ENCODE data around the gene GPC6.
A peak's percentile ranks its signal among the peaks of the same experiment; 100 is the strongest.

Gene GPC6

DNA sequence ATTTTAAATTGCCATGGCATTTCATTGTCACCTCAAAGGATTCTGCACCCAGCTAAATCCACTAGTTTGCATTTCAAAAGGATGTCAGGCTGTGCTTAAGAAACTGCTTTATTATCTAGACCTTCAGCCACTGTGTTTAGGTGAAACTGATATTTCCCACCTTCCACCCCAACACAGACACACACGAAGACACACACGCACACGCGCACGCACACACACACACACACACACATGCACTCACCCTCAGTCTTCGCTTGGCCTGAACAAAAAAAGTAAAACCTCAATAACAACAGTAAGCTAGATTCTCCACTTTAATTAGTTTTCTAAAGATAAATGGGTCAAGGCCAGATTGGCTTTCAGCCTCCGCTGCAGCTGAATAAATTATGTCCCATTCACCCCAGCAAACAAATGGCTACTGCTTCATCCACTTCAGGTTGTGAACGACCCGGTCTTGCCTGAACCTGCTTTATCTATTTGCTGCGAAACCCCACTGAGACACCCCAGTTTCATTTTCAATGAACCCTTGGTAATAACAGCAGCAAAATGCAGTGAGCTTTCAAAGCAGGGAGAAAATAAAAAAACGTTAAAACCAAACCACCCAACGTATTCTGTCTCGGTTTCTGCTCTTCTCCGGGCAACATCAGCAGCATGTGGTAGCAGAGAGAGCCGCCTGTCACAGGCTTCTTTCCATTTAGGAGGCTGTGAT, 1086.1 kb downstream of the GPC6 start:
- Histone ChIP-seq H3K79me2 (ENCODE audit: low read length) (no peaks in the 10 kb centered on the region), H3K4me1 (ENCODE audit: low read length) (peaks cover 11% of the 10 kb centered on the region), H4K20me1 (ENCODE audit: insufficient read depth, low read length) (no peaks in the 10 kb centered on the region), H3K27me3 (ENCODE audit: low read depth, low read length) (no peaks in the 10 kb centered on the region), H3K9me3 (ENCODE audit: insufficient read depth, low read length) (no peaks in the 10 kb centered on the region), H3K36me3 (replicated peaks; ENCODE audit: low read depth, low read length) (no peaks in the 10 kb centered on the region), H3K4me3 (ENCODE audit: low read length) (no peak overlapping the region), H3K4me2 (ENCODE audit: low read length) (peak overlapping the region; percentile 4; the same call in 1 of the 2 replicates), H3K9ac (ENCODE audit: low read length) (no peak overlapping the region), H3K27ac (ENCODE audit: low read length) (no peak overlapping the region), H2AFZ (ENCODE audit: low read depth, low read length) (peak overlapping the region; percentile 18; the same call in 1 of the 2 replicates)
- TF ChIP-seq, protein P1, sequence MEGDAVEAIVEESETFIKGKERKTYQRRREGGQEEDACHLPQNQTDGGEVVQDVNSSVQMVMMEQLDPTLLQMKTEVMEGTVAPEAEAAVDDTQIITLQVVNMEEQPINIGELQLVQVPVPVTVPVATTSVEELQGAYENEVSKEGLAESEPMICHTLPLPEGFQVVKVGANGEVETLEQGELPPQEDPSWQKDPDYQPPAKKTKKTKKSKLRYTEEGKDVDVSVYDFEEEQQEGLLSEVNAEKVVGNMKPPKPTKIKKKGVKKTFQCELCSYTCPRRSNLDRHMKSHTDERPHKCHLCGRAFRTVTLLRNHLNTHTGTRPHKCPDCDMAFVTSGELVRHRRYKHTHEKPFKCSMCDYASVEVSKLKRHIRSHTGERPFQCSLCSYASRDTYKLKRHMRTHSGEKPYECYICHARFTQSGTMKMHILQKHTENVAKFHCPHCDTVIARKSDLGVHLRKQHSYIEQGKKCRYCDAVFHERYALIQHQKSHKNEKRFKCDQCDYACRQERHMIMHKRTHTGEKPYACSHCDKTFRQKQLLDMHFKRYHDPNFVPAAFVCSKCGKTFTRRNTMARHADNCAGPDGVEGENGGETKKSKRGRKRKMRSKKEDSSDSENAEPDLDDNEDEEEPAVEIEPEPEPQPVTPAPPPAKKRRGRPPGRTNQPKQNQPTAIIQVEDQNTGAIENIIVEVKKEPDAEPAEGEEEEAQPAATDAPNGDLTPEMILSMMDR (IDR thresholded peaks at IDR 0.05; ENCODE audit: low read depth, low read length), result no peak
- no peak for TF ChIP-seq EZH2phosphoT487 (IDR thresholded peaks at IDR 0.05; ENCODE audit: low read depth)

DNA sequence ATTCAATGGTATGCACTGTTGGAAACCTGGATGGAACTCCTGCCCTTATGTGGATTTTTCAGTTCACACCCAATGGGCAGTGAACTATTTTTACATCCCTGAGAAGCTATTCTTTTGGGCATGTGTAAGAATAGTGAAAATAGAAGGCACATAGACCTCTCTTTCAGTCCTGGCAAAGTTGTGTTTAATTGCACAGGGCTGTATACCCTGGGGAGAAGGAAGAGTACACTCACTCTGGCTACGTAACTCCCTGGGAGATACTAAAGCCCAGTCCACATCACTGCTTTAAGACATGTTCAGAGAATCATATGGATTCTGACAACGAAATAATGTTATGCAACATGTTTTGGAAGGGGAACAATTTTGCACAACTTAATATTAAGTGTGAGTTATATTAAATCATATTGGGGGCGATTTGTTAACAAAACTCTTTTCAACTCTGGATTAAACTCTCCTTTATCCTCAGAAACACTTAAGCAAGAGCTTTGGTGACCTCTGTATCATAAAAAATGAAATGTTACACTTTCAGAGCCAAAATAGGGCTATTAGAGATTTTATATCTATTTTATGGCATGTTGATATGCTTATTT, 1086.8 kb downstream of the GPC6 start:
- H2AFZ ChIP-seq (ENCODE audit: low read depth, low read length), result no peak overlapping the region
- no peaks in the 10 kb centered on the region for H3K27me3 ChIP-seq (ENCODE audit: low read depth, low read length)
- no peak overlapping the region for H3K4me2 ChIP-seq (ENCODE audit: low read length)
- H3K4me3 ChIP-seq (ENCODE audit: low read length), result no peak overlapping the region
- no peak overlapping the region for H3K9ac ChIP-seq (ENCODE audit: low read length)
- H3K27ac ChIP-seq (ENCODE audit: low read length), result no peak overlapping the region
- no peaks in the 10 kb centered on the region for H3K9me3 ChIP-seq (ENCODE audit: insufficient read depth, low read length)
- no peaks in the 10 kb centered on the region for H3K36me3 ChIP-seq (replicated peaks; ENCODE audit: low read depth, low read length)
- H3K4me1 ChIP-seq (ENCODE audit: low read length), result peaks cover 15% of the 10 kb centered on the region
- no peaks in the 10 kb centered on the region for H3K79me2 ChIP-seq (ENCODE audit: low read length)
- TF ChIP-seq, protein P1 (IDR thresholded peaks at IDR 0.05; ENCODE audit: low read depth, low read length), result no peak
- no peak for TF ChIP-seq EZH2phosphoT487 (IDR thresholded peaks at IDR 0.05; ENCODE audit: low read depth)
- H4K20me1 ChIP-seq (ENCODE audit: insufficient read depth, low read length), result no peaks in the 10 kb centered on the region

DNA sequence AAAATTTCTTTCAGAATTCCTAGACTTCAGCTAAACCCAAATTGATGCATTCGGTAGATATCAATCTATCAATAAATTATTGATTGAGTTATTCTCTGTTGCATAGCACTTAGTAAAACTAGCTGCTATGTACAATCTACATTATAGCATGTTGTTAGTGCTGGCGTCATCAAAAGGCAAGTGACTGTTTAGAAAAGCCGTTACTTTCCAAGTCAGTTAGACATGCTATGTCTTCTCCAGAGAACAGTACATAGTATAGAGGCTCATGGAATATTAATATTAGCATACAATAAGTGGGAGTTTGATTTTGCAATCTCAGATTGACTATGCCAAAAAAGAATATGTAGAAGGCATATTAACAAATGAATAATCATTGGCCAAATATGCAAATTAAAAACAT, 1087.3 kb downstream of the GPC6 start:
- Histone ChIP-seq H3K79me2 (ENCODE audit: low read length) (no peaks in the 10 kb centered on the region), H2AFZ (ENCODE audit: low read depth, low read length) (no peak overlapping the region), H3K27me3 (ENCODE audit: low read depth, low read length) (no peaks in the 10 kb centered on the region), H3K4me1 (ENCODE audit: low read length) (peaks cover 15% of the 10 kb centered on the region), H3K4me2 (ENCODE audit: low read length) (no peak overlapping the region), H3K9ac (ENCODE audit: low read length) (no peak overlapping the region), H3K36me3 (replicated peaks; ENCODE audit: low read depth, low read length) (no peaks in the 10 kb centered on the region), H4K20me1 (ENCODE audit: insufficient read depth, low read length) (no peaks in the 10 kb centered on the region), H3K9me3 (ENCODE audit: insufficient read depth, low read length) (no peaks in the 10 kb centered on the region), H3K27ac (ENCODE audit: low read length) (no peak overlapping the region), H3K4me3 (ENCODE audit: low read length) (no peak overlapping the region)
- TF ChIP-seq, protein P1 (IDR thresholded peaks at IDR 0.05; ENCODE audit: low read depth, low read length), result no peak
- no peak for TF ChIP-seq EZH2phosphoT487 (IDR thresholded peaks at IDR 0.05; ENCODE audit: low read depth)

DNA sequence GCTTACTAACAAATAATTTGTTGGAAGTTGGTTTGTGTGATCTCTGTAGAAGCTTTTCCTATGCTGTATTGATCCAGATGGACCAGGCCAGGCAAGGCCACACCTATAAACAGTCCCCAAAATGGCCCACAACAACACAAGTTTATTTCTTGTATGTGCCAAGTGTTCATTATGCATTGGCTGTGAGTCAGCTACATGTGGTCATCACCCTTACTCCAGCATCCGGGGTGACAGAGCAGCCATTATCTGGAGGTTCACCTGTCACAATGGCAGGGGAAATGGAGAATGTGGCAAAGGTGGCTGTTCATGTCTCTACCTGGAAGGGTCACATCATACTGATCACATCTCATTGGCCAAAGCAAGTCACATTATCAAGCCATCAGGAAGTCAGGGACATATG, 1088.6 kb downstream of the GPC6 start:
- Histone ChIP-seq H3K79me2 (ENCODE audit: low read length) (no peaks in the 10 kb centered on the region), H3K27me3 (ENCODE audit: low read depth, low read length) (no peaks in the 10 kb centered on the region), H3K36me3 (replicated peaks; ENCODE audit: low read depth, low read length) (no peaks in the 10 kb centered on the region), H3K9me3 (ENCODE audit: insufficient read depth, low read length) (no peaks in the 10 kb centered on the region), H3K4me2 (ENCODE audit: low read length) (no peak overlapping the region), H3K9ac (ENCODE audit: low read length) (no peak overlapping the region), H2AFZ (ENCODE audit: low read depth, low read length) (no peak overlapping the region), H4K20me1 (ENCODE audit: insufficient read depth, low read length) (no peaks in the 10 kb centered on the region), H3K4me1 (ENCODE audit: low read length) (peaks cover 15% of the 10 kb centered on the region), H3K27ac (ENCODE audit: low read length) (no peak overlapping the region), H3K4me3 (ENCODE audit: low read length) (no peak overlapping the region)
- TF ChIP-seq EZH2phosphoT487 (IDR thresholded peaks at IDR 0.05; ENCODE audit: low read depth), result no peak
- TF ChIP-seq, protein P1 (IDR thresholded peaks at IDR 0.05; ENCODE audit: low read depth, low read length), result no peak
